Loucy (cell line): Measurements from ENCODE around the gene DMAP1.

ENCODE experiments used
- EZH2phosphoT487 ChIP-seq: fragments of 200-600 bp; IDR thresholded peaks from 2 replicates; pipeline ENCODE4 v1.6.1; 2018; ENCODE audit warnings: antibody characterized with exemption, mild to moderate bottlenecking, moderate library complexity, borderline replicate concordance
- TF ChIP-seq, protein P1 (sequence below): fragments of 200-600 bp; sonication (generic); conservative IDR thresholded peaks from 2 replicates; pipeline ENCODE4 v1.5.1; 2014; ENCODE audit warnings: mild to moderate bottlenecking, antibody characterized with exemption, low read length

DNA sequence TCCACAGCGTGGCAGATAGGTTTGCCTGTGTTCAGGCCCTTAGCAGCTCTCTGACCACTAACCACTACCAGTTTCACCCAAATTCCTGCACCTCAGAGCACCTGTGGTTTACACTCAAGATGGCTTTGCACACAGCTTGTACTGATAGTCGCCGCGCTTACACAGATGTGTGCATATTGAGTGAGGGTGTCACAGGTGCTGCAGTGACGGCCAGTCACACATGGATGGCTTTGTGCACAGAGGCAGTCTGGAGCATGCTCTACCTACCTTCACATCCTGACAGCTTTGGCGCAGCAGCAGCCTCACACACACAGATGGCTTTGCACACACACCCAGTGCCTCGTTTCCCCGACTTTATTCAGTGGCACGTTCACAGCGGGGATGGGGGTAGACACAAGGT is 7.5 kb downstream of the DMAP1 start:
- TF ChIP-seq, protein P1, sequence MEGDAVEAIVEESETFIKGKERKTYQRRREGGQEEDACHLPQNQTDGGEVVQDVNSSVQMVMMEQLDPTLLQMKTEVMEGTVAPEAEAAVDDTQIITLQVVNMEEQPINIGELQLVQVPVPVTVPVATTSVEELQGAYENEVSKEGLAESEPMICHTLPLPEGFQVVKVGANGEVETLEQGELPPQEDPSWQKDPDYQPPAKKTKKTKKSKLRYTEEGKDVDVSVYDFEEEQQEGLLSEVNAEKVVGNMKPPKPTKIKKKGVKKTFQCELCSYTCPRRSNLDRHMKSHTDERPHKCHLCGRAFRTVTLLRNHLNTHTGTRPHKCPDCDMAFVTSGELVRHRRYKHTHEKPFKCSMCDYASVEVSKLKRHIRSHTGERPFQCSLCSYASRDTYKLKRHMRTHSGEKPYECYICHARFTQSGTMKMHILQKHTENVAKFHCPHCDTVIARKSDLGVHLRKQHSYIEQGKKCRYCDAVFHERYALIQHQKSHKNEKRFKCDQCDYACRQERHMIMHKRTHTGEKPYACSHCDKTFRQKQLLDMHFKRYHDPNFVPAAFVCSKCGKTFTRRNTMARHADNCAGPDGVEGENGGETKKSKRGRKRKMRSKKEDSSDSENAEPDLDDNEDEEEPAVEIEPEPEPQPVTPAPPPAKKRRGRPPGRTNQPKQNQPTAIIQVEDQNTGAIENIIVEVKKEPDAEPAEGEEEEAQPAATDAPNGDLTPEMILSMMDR, result no peak
- no peak for TF ChIP-seq EZH2phosphoT487
